Mucosa of descending colon (tissue), 3 donors: Measurements from ENCODE around the gene PTP4A2. TPM values are rescaled to one million over a fixed set of nuclear protein-coding genes. Genes with fewer than 3 reads are reported as not detected.

Experiments used
- ATAC-seq: fragments of 200-7000 bp; cut with Tn5 transposase; one replicate; pipeline ENCODE4 v1.9.1; 2020; ENCODE audit warnings: mild to moderate bottlenecking, moderate library complexity
- DNase-seq, 3 donors: peaks; one replicate each; pipeline ENCODE4 v3.0.0-alpha.2; 2020
- H3K36me3 ChIP-seq: fragments of 200-600 bp; one replicate; pipeline ENCODE4 v1.8.0; 2021; ENCODE audit warnings: low read depth, mild to moderate bottlenecking
- H3K4me1 ChIP-seq: fragments of 200-600 bp; one replicate; pipeline ENCODE4 v1.8.0; 2021; ENCODE audit warnings: low read depth, mild to moderate bottlenecking
- H3K4me3 ChIP-seq: fragments of 200-600 bp; one replicate; pipeline ENCODE4 v1.8.0; 2021; ENCODE audit warnings: mild to moderate bottlenecking
- H3K9me3 ChIP-seq: fragments of 200-600 bp; one replicate; pipeline ENCODE4 v1.8.0; 2021; ENCODE audit warnings: mild to moderate bottlenecking
- CTCF ChIP-seq: fragments of 200-600 bp; IDR thresholded peaks from one replicate; pipeline ENCODE4 v1.8.0; 2022; ENCODE audit warnings: antibody characterized with exemption, mild to moderate bottlenecking
- intact Hi-C, 2 donors: fragments of 100-400 bp; cut with DNase I in 1 of 2; cut with micrococcal nuclease in 1 of 2; formaldehyde crosslinking; loops; one replicate each; pipeline versions ENCODE4 v1.11.0 to v1.11.1; 2022; cut with DNase I, micrococcal nuclease
- total RNA-seq, 3 donors: library from RNA; stranded (reverse); fragmentation: NEBNext Ultra II Directional in 2 of 3; extraction: Animal tissue kit (Norgen Biotek cat#: 25700) in 2 of 3; gene quantifications; one replicate each; pipeline versions ENCODE4 v1.2.1 to v1.2.4, GENCODE V29; 2021 to 2023
- donor health status: DM: no; HTN: no; CAD: no; lungs with moderate emphysema.
- donor health status: DM: no; HTN: no; CAD: no.
- donor health status: DM: no; HTN: yes; CAD: no.

PTP4A2 gene
- total RNA-seq, 3 donors from 2014 or later, result 211 to 307 (median 298) TPM

- Histone ChIP-seq H3K4me3 (no peak overlapping the region), H3K9me3 (no peaks in the 10 kb centered on the region), H3K36me3 (peaks cover 9% of the 10 kb centered on the region), H3K4me1 (no peaks in the 10 kb centered on the region)
- no peak for TF ChIP-seq CTCF
- ATAC-seq (peak; percentile 6), DNase-seq (no peak)
- intact Hi-C loops, result no loop called here
These were observed 33.1 kb downstream of the PTP4A2 start for GRCh38 chr1:31905093-31905509.

- Histone ChIP-seq H3K9me3 (no peaks in the 10 kb centered on the region), H3K36me3 (peaks cover 9% of the 10 kb centered on the region), H3K4me3 (no peak overlapping the region), H3K4me1 (no peaks in the 10 kb centered on the region)
- ATAC-seq (peak; percentile 39), DNase-seq (no peak)
- intact Hi-C loops, result no loop called here
- no peak for TF ChIP-seq CTCF
These were observed 33.7 kb downstream of the PTP4A2 start for GRCh38 chr1:31904339-31905092.

GRCh38 chr1:31902510-31902860 lies 35.7 kb downstream of the PTP4A2 start:
- H3K4me3 ChIP-seq, result no peak overlapping the region

GRCh38 chr1:31901838-31902509 lies 36.2 kb downstream of the PTP4A2 start:
- H3K4me1 ChIP-seq, result no peaks in the 10 kb centered on the region
- peaks cover 1% of the 10 kb centered on the region for H3K36me3 ChIP-seq
- ATAC-seq (no peak), DNase-seq (no peak)
- H3K4me3 ChIP-seq, result no peak overlapping the region
- intact Hi-C loops, result no loop called here
- no peak for TF ChIP-seq CTCF
- H3K9me3 ChIP-seq, result no peaks in the 10 kb centered on the region

More at GRCh38 chr1:31902510-31902860, 35.7 kb downstream of the PTP4A2 start:
- H3K9me3 ChIP-seq, result no peaks in the 10 kb centered on the region
- no peak for ATAC-seq
- TF ChIP-seq CTCF, result no peak
- intact Hi-C loops, result no loop called here
- no peaks in the 10 kb centered on the region for H3K4me1 ChIP-seq
- DNase-seq, result no peak
- H3K36me3 ChIP-seq, result peaks cover 6% of the 10 kb centered on the region

GRCh38 chr1:31900790-31901189 lies 37.4 kb downstream of the PTP4A2 start:
- Histone ChIP-seq H3K36me3 (no peaks in the 10 kb centered on the region), H3K9me3 (peaks cover under 1% of the 10 kb centered on the region), H3K4me3 (no peak overlapping the region), H3K4me1 (no peaks in the 10 kb centered on the region)
- ATAC-seq (no peak), DNase-seq (no peak)
- TF ChIP-seq CTCF, result no peak
- intact Hi-C loops, result no loop called here
